Uterus (tissue), 2 donors: ENCODE measurements around the gene BAIAP2.

ENCODE experiments used
- CTCF ChIP-seq, 4 experiments: fragments of 200-600 bp in 2 of 4; fragments of 450-650 bp in 2 of 4; sonication (generic) in 2 of 4; IDR thresholded peaks; one replicate each; pipeline ENCODE4 v1.5.1; 2016 to 2019; ENCODE audit warnings: antibody characterized with exemption in 4 of 4, mild to moderate bottlenecking in 2 of 4, moderate library complexity in 1 of 4
- POLR2A ChIP-seq, 2 donors: fragments of 450-650 bp; IDR thresholded peaks; one replicate each; pipeline ENCODE4 v1.6.1; 2016; ENCODE audit warnings: antibody characterized with exemption in 2 of 2, mild to moderate bottlenecking in 1 of 2, moderate library complexity in 1 of 2

DNA sequence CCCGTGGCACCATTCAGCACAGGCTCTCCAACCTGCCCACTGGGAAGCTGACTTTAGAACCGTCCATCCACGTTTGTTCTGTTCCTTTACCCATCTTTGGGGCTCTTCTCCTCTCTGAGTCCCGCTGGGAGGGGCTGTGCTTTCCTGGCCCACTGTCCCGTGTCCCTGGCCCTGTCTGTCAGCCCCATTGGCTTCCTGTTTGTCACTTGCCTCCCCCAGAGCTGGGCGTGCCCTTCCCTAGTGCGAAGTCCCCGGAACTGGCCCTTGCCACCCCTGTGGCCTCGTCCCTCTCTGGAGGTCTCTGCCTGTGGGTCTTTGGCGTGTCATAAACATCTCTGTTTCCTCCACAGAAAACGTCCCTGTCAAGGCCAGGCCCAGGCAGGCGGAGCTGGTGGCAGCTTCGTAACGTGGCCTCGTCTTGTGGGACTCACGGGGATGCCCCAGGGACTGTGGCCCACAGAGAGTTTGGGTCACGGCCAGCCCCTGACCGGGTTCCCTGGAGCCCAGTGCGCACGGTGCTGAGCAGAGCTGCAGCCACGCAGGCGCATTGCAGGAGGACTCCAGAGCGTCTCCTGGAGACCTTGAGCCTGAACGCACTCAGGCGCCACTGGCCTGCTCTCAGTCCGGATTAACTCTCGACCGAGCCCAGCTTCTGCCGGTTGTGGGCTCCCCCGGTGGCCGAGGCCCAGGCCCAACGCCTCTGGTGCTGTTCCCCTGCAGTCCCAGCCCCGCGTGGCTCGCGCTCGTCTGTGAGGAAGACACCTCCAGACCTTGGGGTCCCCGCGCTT is 36.0 kb upstream of the BAIAP2 start:
- TF ChIP-seq CTCF (IDR thresholded peaks at IDR 0.05) (no peak), POLR2A (IDR thresholded peaks at IDR 0.05) (no peak)
